Nucleus accumbens (tissue), 56 donors: ENCODE measurements around the gene STK11.
"Not testable (repeated sequence)": the region's sequence is repeated elsewhere in the genome, so short reads cannot be mapped to it uniquely, and the experiment has no call there.

Source experiments
- DNase-seq, 56 donors: peaks; one replicate each; lab custom pipeline; 2025; lab: John Stamatoyannopoulos, UW

STK11 gene

GRCh38 chr19:1168572-1169410 is 36.8 kb upstream of the STK11 start:
- peak in 9 of 56 donors; percentile 4 to 29 (median 12) for DNase-seq

GRCh38 chr19:1169411-1169791 is 36.2 kb upstream of the STK11 start:
- no peak for DNase-seq

GRCh38 chr19:1169921-1170885 is 35.4 kb upstream of the STK11 start:
- no peak for DNase-seq

GRCh38 chr19:1170938-1171754 is 34.4 kb upstream of the STK11 start:
- DNase-seq: peak in 23 of 56 donors; percentile 2 to 59 (median 21)

- peak in 2 of 56 donors; percentile 3 to 37 for DNase-seq
Measured at GRCh38 chr19:1171755-1172352, 33.7 kb upstream of the STK11 start.

- DNase-seq: peak in 27 of 56 donors; percentile 6 to 69 (median 22)
Measured at GRCh38 chr19:1172353-1173158, 33.0 kb upstream of the STK11 start.

GRCh38 chr19:1173159-1173844 is 32.3 kb upstream of the STK11 start:
- peak in 2 of 56 donors; percentile 9 to 20 for DNase-seq

- DNase-seq: peak in 52 of 56 donors; percentile 16 to 87 (median 66)
Measured at GRCh38 chr19:1173845-1174809, 31.5 kb upstream of the STK11 start, which contains the start of gene SBNO2. TSS of gene SBNO2 (minus strand) at chr19:1174268. CDS start at chr19:1154276, 19,992 bp downstream.

GRCh38 chr19:1177322-1178114 is 28.1 kb upstream of the STK11 start:
- DNase-seq: no peak

- no peak for DNase-seq
Measured at GRCh38 chr19:1181606-1182005, 24.0 kb upstream of the STK11 start.

GRCh38 chr19:1182068-1182467 is 23.5 kb upstream of the STK11 start:
- DNase-seq: no peak

- DNase-seq: no peak
Measured at GRCh38 chr19:1182727-1183126, 22.9 kb upstream of the STK11 start.

- no peak for DNase-seq
Measured at GRCh38 chr19:1183543-1184172, 21.9 kb upstream of the STK11 start.

- no peak for DNase-seq
Measured at GRCh38 chr19:1189419-1189818, 16.2 kb upstream of the STK11 start.

- DNase-seq: no peak
Measured at GRCh38 chr19:1199531-1199930, 6.0 kb upstream of the STK11 start.

- not testable (repeated sequence) for DNase-seq
Measured at GRCh38 chr19:1200614-1201013, 5.0 kb upstream of the STK11 start.
